ENCODE results near the gene KCMF1.

Gene KCMF1

GRCh38 chr2:85015653-85016360 lies 44.8 kb downstream of the KCMF1 start:
- peak; percentile 48 for FAIRE-seq
- TF ChIP-seq POLR2A (IDR thresholded peaks at IDR 0.05; ENCODE audit: low read depth, low read length) (no peak), TAF1 (IDR thresholded peaks at IDR 0.05; ENCODE audit: borderline replicate concordance, low read depth, low read length) (no peak), POLR2AphosphoS5 (IDR thresholded peaks at IDR 0.05; ENCODE audit: low read depth, low read length) (no peak)
- DNase-seq (ENCODE audit: insufficient read length): no peak

DNA sequence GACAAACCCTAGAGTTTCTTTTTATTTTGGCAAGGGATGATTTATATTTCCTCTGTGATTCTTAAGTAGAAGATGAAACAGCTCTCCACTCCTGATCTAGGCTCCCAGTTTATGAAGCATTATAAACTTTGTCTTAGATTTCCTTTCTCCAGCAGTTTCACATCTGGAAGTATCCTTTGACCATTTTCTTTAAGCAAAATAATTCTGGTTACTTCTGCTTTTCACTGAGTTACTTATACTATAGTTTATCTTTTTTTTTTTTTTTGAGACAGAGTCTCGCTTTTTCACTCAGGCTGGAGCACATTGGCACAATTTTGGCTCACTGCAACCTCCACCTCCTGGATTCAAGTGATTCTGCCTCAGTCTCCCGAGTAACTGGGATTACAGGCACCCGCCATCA lies 45.5 kb downstream of the KCMF1 start:
- DNase-seq (ENCODE audit: insufficient read length) (no peak), FAIRE-seq (no peak)
- no peak for TF ChIP-seq POLR2A (IDR thresholded peaks at IDR 0.05; ENCODE audit: low read depth, low read length)
- no peak for TF ChIP-seq TAF1 (IDR thresholded peaks at IDR 0.05; ENCODE audit: borderline replicate concordance, low read depth, low read length)
- TF ChIP-seq POLR2AphosphoS5 (IDR thresholded peaks at IDR 0.05; ENCODE audit: low read depth, low read length): no peak

GRCh38 chr2:85017411-85018048 lies 46.6 kb downstream of the KCMF1 start:
- FAIRE-seq: no peak

DNA sequence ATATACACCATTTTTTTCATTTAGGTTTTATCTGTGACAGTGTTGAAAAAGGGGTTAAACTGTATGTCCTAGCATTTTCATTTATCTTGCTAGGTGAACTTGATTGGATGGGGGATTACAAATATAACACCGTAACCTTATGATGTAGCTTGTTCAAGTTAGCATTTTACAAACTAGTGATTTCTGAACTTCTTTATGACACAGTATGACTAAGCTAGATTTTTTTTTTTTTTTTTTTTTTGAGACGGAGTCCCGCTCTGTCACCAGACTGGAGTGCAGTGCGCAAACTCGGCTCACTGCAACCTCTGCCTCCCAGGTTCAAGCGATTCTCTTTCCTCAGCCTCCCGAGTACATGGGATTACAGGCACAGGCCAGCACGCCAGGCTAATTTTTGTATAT lies 47.1 kb downstream of the KCMF1 start:
- FAIRE-seq: no peak
- no peak for TF ChIP-seq POLR2A (IDR thresholded peaks at IDR 0.05; ENCODE audit: low read depth, low read length)
- TF ChIP-seq TAF1 (IDR thresholded peaks at IDR 0.05; ENCODE audit: borderline replicate concordance, low read depth, low read length): no peak
- TF ChIP-seq POLR2AphosphoS5 (IDR thresholded peaks at IDR 0.05; ENCODE audit: low read depth, low read length): no peak
- DNase-seq (ENCODE audit: insufficient read length): no peak

More at GRCh38 chr2:85017411-85018048, 46.6 kb downstream of the KCMF1 start:
- no peak for DNase-seq (ENCODE audit: insufficient read length)
- no peak for TF ChIP-seq TAF1 (IDR thresholded peaks at IDR 0.05; ENCODE audit: borderline replicate concordance, low read depth, low read length)
- TF ChIP-seq POLR2AphosphoS5 (IDR thresholded peaks at IDR 0.05; ENCODE audit: low read depth, low read length): no peak
- TF ChIP-seq POLR2A (IDR thresholded peaks at IDR 0.05; ENCODE audit: low read depth, low read length): no peak

DNA sequence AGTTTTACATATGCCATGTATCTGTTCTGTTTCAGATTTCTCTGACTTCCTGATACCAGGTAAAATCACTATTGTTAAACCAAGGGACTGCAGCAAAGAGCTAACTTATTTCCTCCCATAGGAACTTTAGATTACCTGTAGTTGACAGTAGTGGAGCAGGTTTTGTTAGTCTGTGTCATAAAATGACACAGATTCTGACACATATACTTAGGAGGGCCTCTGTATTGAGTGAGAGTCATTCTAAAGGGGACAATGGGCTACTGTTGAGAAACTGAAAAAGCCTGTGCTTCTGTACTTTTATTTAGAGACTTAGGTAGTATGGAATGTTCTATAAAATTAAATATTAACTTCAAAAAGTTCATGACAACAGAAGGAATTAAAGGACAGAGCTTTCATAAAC lies 48.2 kb downstream of the KCMF1 start:
- FAIRE-seq: no peak
- no peak for DNase-seq (ENCODE audit: insufficient read length)
- TF ChIP-seq POLR2AphosphoS5 (IDR thresholded peaks at IDR 0.05; ENCODE audit: low read depth, low read length) (no peak), TAF1 (IDR thresholded peaks at IDR 0.05; ENCODE audit: borderline replicate concordance, low read depth, low read length) (no peak), POLR2A (IDR thresholded peaks at IDR 0.05; ENCODE audit: low read depth, low read length) (no peak)

- FAIRE-seq (no peak), DNase-seq (ENCODE audit: insufficient read length) (no peak)
- TF ChIP-seq POLR2AphosphoS5 (IDR thresholded peaks at IDR 0.05; ENCODE audit: low read depth, low read length): no peak
- TF ChIP-seq TAF1 (IDR thresholded peaks at IDR 0.05; ENCODE audit: borderline replicate concordance, low read depth, low read length): no peak
- TF ChIP-seq POLR2A (IDR thresholded peaks at IDR 0.05; ENCODE audit: low read depth, low read length): no peak
Measured at GRCh38 chr2:85022232-85022631, 51.3 kb downstream of the KCMF1 start.

DNA sequence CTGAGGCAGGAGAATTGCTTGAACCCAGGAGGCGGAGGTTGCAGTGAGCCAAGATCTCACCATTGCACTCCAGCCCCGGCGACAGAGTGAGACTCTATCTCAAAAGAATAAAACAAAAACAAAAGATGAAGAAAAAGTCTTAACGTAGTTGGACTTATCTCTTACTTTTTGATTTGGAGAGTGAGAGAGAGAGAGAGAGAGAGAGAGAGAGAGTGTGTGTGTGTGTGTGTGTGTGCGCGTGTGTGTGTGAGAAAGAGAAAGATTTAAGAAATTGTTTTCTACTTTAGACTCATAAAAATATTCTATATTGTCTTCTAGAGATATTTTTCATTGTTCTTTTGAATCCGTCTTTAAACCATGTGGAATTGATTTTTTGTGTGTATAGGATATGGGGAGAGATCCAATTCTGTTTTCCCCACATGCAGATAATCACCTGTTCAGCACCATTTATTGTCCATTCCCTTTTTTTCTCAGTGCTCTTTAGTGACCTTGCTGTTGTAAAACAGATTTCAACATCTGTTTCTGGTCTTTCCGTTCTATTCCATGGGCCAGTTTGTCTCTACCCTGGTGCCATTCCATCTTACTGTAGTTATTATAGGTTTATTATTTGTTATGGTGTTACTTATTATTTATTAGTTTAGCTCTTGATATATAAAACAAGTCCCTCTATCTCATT lies 53.5 kb downstream of the KCMF1 start:
- DNase-seq (ENCODE audit: insufficient read length): no peak
- no peak for FAIRE-seq
- TF ChIP-seq TAF1 (IDR thresholded peaks at IDR 0.05; ENCODE audit: borderline replicate concordance, low read depth, low read length): no peak

GRCh38 chr2:85032621-85033020 lies 61.7 kb downstream of the KCMF1 start:
- DNase-seq (ENCODE audit: insufficient read length) (no peak), FAIRE-seq (no peak)
- TF ChIP-seq POLR2AphosphoS5 (IDR thresholded peaks at IDR 0.05; ENCODE audit: low read depth, low read length) (no peak), TAF1 (IDR thresholded peaks at IDR 0.05; ENCODE audit: borderline replicate concordance, low read depth, low read length) (no peak), POLR2A (IDR thresholded peaks at IDR 0.05; ENCODE audit: low read depth, low read length) (no peak)

GRCh38 chr2:85033388-85033787 lies 62.4 kb downstream of the KCMF1 start:
- TF ChIP-seq POLR2AphosphoS5 (IDR thresholded peaks at IDR 0.05; ENCODE audit: low read depth, low read length) (no peak), TAF1 (IDR thresholded peaks at IDR 0.05; ENCODE audit: borderline replicate concordance, low read depth, low read length) (no peak), POLR2A (IDR thresholded peaks at IDR 0.05; ENCODE audit: low read depth, low read length) (no peak)
- FAIRE-seq (no peak), DNase-seq (ENCODE audit: insufficient read length) (no peak)

DNA sequence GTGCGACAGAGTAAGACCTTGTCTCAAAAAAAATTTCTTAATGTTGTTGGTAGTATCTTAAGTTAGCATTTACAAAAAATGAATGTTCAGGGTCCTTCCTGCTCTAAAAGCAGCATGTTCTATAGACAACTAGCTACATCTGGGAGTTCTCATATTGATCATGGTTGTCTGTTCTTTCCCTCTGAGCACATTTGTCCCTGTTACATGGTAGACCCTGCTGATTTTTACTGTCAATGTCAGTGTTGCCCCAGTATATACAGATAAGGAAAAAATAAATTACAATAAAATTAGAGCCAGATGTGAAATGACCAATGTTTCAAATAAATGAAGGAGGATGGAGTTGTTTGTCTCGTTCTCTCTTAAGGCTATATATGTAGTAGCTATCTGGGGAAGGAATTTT lies 63.2 kb downstream of the KCMF1 start:
- FAIRE-seq: no peak
- TF ChIP-seq TAF1 (IDR thresholded peaks at IDR 0.05; ENCODE audit: borderline replicate concordance, low read depth, low read length) (no peak), POLR2AphosphoS5 (IDR thresholded peaks at IDR 0.05; ENCODE audit: low read depth, low read length) (no peak), POLR2A (IDR thresholded peaks at IDR 0.05; ENCODE audit: low read depth, low read length) (no peak)
- no peak for DNase-seq (ENCODE audit: insufficient read length)

DNA sequence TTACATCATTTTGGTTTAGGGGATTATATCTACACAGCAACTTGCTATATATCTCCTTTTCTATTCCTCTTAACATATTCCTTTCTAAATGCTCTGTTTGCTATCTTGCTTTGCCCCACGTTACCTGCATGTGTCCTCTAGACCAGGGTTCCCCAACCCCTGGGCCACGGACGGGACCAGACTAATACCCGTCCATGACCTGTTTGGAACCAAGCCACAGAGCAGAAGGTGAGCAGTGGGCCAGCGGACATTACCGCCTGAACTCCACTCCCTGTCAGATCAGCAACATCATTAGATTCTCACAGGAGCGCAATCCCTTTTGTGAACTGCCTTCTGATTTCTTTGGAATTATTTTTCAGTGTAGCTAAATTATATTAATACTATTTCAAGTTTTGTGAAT lies 66.7 kb downstream of the KCMF1 start:
- FAIRE-seq: no peak
- no peak for TF ChIP-seq POLR2A (IDR thresholded peaks at IDR 0.05; ENCODE audit: low read depth, low read length)
- no peak for TF ChIP-seq POLR2AphosphoS5 (IDR thresholded peaks at IDR 0.05; ENCODE audit: low read depth, low read length)
- no peak for TF ChIP-seq TAF1 (IDR thresholded peaks at IDR 0.05; ENCODE audit: borderline replicate concordance, low read depth, low read length)
- no peak for DNase-seq (ENCODE audit: insufficient read length)

- no peak for TF ChIP-seq POLR2AphosphoS5 (IDR thresholded peaks at IDR 0.05; ENCODE audit: low read depth, low read length)
- TF ChIP-seq POLR2A (IDR thresholded peaks at IDR 0.05; ENCODE audit: low read depth, low read length): no peak
- TF ChIP-seq TAF1 (IDR thresholded peaks at IDR 0.05; ENCODE audit: borderline replicate concordance, low read depth, low read length): no peak
- FAIRE-seq (no peak), DNase-seq (ENCODE audit: insufficient read length) (no peak)
Measured at GRCh38 chr2:85042330-85042729, 71.4 kb downstream of the KCMF1 start.
